WI38 (cell line): ENCODE measurements around the gene AIFM3.
"Not testable (repeated sequence)": the region's sequence is repeated elsewhere in the genome, so short reads cannot be mapped to it uniquely, and the experiment has no call there.

Source experiments
- H3K4me3 ChIP-seq: 2 replicates; pipeline ENCODE4 v1.5.1; 2011; ENCODE audit warnings: low read depth, mild to moderate bottlenecking, control low read depth, low read length
- CTCF ChIP-seq: IDR thresholded peaks from 2 replicates; pipeline ENCODE4 v1.5.1; 2012; ENCODE audit warnings: low read depth, mild to moderate bottlenecking, control low read depth, low read length

Gene AIFM3

DNA sequence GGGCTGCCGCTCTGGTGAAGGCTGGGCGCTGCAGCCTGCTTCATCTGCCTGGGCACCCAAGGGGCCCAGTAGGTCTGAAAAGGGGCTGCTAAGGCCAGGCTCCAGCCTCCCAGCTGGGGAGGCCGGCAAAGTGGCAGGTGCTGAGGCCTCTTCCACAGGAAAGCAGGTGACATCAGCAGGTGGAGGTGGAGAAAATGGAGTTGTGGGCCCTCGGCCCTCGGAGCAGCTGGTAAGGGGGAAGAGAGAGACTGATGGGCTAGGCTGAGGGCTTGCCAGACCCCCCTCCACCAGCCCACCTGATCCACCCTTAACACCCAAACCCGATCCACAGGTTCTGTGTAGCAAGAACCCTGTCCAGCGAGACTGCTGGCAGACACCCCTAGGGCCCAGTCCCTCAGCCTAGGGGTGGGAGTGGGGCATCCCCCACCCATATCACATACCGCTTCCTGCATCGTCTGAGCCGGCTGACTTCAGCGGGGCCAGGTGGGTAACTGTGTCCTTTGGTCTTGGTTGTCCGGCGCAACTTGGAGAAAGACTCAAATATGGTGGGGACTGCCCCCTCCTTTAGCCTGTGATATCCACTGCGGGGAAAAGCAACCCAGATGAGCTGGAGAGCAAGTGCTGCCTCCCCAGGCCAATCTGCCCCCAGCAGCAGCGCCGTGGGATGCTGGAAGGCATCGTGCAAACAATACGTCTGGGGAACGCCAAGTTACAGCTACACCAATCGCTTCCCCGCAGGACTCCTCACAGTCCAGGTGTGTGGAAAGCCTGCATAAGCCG is 33.3 kb downstream of the AIFM3 start:
- H3K4me3 ChIP-seq: peak overlapping the region; percentile 84
- no peak for TF ChIP-seq CTCF

- peak overlapping the region; percentile 84 for H3K4me3 ChIP-seq
- TF ChIP-seq CTCF: no peak
These were observed 34.0 kb downstream of the AIFM3 start for GRCh38 chr22:21000987-21001600.

DNA sequence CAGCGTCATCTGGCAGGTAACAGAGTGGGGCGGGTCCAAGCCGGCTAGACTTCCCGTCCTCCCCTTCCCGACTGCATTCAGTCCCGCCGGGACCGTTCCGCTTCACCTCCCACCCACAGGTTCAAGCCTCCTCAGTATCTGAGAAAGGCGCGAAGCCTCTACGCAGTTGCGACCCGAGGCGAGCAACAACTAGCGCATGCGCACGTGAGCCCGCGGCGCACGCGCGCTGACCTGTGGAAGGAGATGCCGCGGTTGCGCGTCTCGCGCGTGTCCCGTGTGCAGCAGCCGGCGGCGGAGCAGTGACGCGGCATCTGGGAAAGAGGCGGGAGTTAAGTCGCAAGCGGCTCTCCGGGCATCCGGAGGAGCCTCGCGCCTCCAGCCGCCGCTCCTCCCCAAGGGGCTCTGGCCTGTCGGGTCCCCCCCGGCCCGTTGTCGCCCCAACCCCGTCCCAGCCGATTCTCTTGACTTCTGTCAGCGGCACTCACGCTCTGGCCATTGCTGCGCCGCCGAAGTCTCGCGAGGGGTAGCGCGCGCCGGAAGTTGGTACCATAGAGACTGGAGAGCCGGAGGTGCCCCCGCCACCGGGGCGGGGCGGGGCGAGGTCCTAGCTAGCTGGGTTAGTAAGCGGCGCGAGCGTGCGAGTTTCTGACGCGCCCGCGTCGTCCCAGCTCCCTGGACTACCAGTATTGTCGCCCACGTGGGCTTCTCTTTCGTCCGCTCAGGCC is 34.7 kb downstream of the AIFM3 start, which contains the start of gene THAP7:
THAP7 (minus strand) TSS at position 518 of the 725 bp plus-strand sequence; CDS start at position 311, 207 bp downstream.
- H3K4me3 ChIP-seq: peak within 1 kb of the TSS; percentile 84
- no peak for TF ChIP-seq CTCF

DNA sequence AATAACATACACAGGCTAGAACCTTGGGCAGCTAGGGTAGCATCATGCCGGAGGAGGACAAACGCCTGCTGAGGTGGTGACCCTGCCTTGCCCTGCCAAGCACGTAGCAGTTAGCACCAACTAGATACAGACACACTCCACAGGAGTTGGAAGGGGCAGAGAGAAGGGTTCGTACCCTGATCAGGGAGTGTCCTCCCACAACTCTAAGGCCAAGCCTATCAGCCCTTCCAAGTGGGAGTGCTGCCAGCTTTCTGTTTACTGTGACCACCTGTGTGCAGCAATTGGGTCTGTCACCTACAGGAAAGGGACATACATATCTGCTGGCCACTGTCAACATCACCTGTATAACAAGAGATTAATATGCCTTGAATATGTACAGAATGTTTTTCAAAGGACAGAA is 36.7 kb downstream of the AIFM3 start:
- TF ChIP-seq CTCF: no peak
- no peak overlapping the region for H3K4me3 ChIP-seq

- H3K4me3 ChIP-seq: not testable (repeated sequence)
These were observed 42.2 kb downstream of the AIFM3 start for GRCh38 chr22:21009208-21009607.

- no peak for TF ChIP-seq CTCF
- H3K4me3 ChIP-seq: no peak overlapping the region
These were observed 42.8 kb downstream of the AIFM3 start for GRCh38 chr22:21009638-21010425.

DNA sequence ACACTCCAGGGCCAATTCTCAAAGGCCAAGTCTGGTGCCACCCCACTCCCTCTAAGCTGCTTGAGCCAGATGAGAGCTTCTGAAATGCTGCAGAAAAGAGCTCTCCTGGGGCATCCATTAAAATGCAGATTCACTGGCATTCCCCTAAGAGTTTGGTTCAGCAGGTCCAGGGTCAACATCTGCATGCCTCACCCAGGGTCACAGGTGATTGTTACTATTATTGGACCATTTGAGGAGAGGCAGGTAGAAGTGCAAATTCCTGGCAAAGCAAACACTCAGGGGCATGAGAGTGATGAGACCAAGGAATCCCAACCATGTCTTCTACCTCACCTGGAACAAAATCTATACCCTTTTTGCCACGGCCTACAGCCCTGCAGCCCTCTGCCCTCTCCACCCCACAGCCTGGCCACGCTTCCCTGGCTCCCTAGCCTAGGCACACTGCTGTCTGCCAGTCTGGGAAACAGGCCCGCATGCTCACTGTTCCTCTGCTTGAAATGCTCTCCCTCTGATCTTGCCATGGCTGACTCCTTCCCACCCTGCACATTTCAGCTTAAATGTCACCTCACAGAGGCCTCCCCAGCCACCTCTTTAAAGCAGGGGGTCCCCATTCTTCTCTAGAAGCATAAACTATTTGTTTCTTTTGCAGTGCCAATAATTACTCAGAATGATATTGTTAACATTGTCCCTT is 43.5 kb downstream of the AIFM3 start:
- no peak overlapping the region for H3K4me3 ChIP-seq
- TF ChIP-seq CTCF: no peak
